Measurements from ENCODE around the gene TBCE. TPM values are rescaled to one million over a fixed set of nuclear protein-coding genes. Genes with fewer than 3 reads are reported as not detected.

The TBCE gene
- total RNA-seq, 1 experiment from 2014 or later, result 20.8 TPM

DNA sequence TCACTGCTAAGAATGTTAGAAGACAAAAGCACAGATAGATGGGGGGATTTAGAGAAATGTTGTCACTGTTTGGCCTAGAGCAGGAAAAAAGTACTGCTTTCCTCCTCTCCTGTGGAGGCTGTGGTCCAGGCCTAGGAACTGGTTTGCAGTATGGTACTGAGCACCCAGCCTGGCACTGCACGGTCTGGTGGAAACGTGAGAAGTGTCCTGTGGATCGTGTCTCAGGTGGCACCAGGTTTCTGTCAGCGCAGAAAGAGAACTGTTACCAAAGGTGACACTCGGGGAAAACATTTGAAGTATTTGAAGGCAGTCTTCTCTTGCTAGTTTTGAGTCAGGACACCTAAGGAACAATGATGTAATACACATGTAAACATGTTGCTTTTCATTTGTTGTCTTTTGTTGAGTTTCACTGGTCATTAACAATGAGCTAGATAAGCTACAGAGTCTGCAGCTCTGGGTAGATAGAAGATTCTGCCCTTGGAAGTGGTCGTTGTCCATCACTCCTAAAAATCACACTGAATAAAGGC lies 74.0 kb downstream of the TBCE start (continued):
- TF ChIP-seq FOSL1 (IDR thresholded peaks at IDR 0.05; ENCODE audit: low read depth), result no peak
- no peak for TF ChIP-seq CBX3 (IDR thresholded peaks at IDR 0.05; ENCODE audit: low read depth)

DNA sequence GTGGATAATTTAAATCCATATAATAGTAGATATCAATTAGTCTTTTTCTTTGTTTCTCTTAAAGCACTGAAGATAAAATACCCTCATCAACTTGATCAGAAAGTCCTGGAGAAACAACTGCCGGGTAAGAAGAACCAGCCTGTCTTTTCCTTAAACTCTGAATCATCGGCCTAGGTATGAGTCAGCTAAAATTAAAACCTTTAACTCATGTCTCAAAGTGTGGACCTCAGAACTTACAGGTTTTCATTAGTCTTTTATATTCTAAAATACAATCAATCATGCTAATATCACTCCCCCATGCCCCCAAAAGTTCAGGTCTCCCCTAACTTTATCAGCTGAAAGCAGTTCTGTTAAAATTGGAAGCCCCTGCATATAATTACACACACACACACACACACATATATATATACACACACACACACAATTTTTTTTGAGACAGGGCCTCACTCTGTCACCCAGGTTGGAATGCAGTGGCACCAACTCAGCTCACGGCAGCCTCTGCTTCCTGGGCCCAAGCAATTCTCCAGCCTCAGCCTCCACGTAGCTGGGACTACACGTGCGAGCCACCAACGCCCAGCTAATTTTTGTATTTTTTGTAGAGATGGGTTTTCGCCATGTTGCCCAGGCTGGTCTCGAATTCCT lies 75.7 kb downstream of the TBCE start:
- ChIA-PET CTCF (interaction anchor here (1.1 to 1.2 kb wide), 2 partner anchors 27 to 62 kb away, joined by 3 to 4 read pairs; no protein-coding TSS in a partner anchor), POLR2A (interaction anchor here (0.6 kb wide), 1 partner anchor 852 kb away, joined by 3 read pairs; no protein-coding TSS in a partner anchor), RAD21 (ENCODE audit: low non-redundant PET in 1 of 2, low total read pairs in 2 of 2, uncharacterized antibody in 2 of 2, unreplicated experiment in 2 of 2) (no interaction called here)
- peak overlapping the region; percentile 41 for H3K9ac ChIP-seq (ENCODE audit: low read length)
- H3K4me2 ChIP-seq (ENCODE audit: low read length), result peak overlapping the region; percentile 30
- no peak overlapping the region for H3K4me3 ChIP-seq (replicated peaks in 1 of 2; ENCODE audit: low read depth in 1 of 2, low read length in 2 of 2)
- TF ChIP-seq FOSL1 (IDR thresholded peaks at IDR 0.05; ENCODE audit: low read depth) (peak; percentile 72), JUND (IDR thresholded peaks at IDR 0.05) (peak; percentile 59), SP1 (IDR thresholded peaks at IDR 0.05; ENCODE audit: low read depth) (peak; percentile 24; the same call in 1 of the 2 replicates), CEBPB (IDR thresholded peaks at IDR 0.05; ENCODE audit: low read depth) (no peak)
- DNase-seq (ENCODE audit: low read depth, low spot score) (peak; percentile 15), ATAC-seq (peak; percentile 62; the same call in 1 of the 2 replicates)
- H3K27ac ChIP-seq (ENCODE audit: low read depth, low read length), result peak overlapping the region; percentile 75
- no peaks in the 10 kb centered on the region for H3K9me2 ChIP-seq (ENCODE audit: insufficient read depth)
- H4K20me1 ChIP-seq (ENCODE audit: insufficient read depth), result no peaks in the 10 kb centered on the region
- H2AFZ ChIP-seq (ENCODE audit: low read depth, low read length, poor library complexity, severe bottlenecking), result no peak overlapping the region
- H3K36me3 ChIP-seq (ENCODE audit: control insufficient read depth in 1 of 2, insufficient read depth in 2 of 2, low read length in 2 of 2), result peaks cover 6 to 10% of the 10 kb centered on the region in 2 experiments
- peaks cover 2 to 13% of the 10 kb centered on the region in 2 experiments; a peak in 3 of 4 replicates for H3K4me1 ChIP-seq (ENCODE audit: control insufficient read depth in 1 of 2, insufficient read depth in 2 of 2, low read length in 2 of 2)
- H3K79me2 ChIP-seq (ENCODE audit: insufficient read depth, low read length), result no peaks in the 10 kb centered on the region
- H3K9me3 ChIP-seq (ENCODE audit: control insufficient read depth in 1 of 2, insufficient read depth in 1 of 2, low read depth in 1 of 2, low read length in 2 of 2), result no peaks in the 10 kb centered on the region
- H3K27me3 ChIP-seq (ENCODE audit: insufficient read depth, low read length), result no peaks in the 10 kb centered on the region
- intact Hi-C loops (cut with micrococcal nuclease), result loop anchor here (10.0 kb wide), 1 partner anchor 342 kb away; no protein-coding TSS in a partner anchor
- BruUV-seq (replicated peaks), result no TSS peak

- no peaks in the 10 kb centered on the region for H4K20me1 ChIP-seq (ENCODE audit: insufficient read depth)
- H3K27me3 ChIP-seq (ENCODE audit: insufficient read depth, low read length), result no peaks in the 10 kb centered on the region
- POLR2A ChIA-PET, result no interaction called here
- H2AFZ ChIP-seq (ENCODE audit: low read depth, low read length, poor library complexity, severe bottlenecking), result no peak overlapping the region
- TF ChIP-seq EZH2phosphoT487 (IDR thresholded peaks at IDR 0.05; ENCODE audit: borderline replicate concordance), result no peak
- no peak overlapping the region for H3K27ac ChIP-seq (ENCODE audit: low read depth, low read length)
- BruUV-seq (replicated peaks), result no TSS peak
- no peak overlapping the region for H3K9ac ChIP-seq (ENCODE audit: low read length)
- H3K9me2 ChIP-seq (ENCODE audit: insufficient read depth), result no peaks in the 10 kb centered on the region
- intact Hi-C loops (cut with micrococcal nuclease), result loop anchor here (10.0 kb wide), 1 partner anchor 336 kb away; no protein-coding TSS in a partner anchor
- DNase-seq (ENCODE audit: low read depth, low spot score) (no peak), ATAC-seq (no peak)
- H3K4me2 ChIP-seq (ENCODE audit: low read length), result no peak overlapping the region
- peaks cover 10 to 50% of the 10 kb centered on the region in 2 experiments for H3K36me3 ChIP-seq (ENCODE audit: control insufficient read depth in 1 of 2, insufficient read depth in 2 of 2, low read length in 2 of 2)
- RAD21 ChIA-PET (ENCODE audit: low non-redundant PET in 1 of 2, low total read pairs in 2 of 2, uncharacterized antibody in 2 of 2, unreplicated experiment in 2 of 2), result no interaction called here
- H3K9me3 ChIP-seq (ENCODE audit: control insufficient read depth in 1 of 2, insufficient read depth in 1 of 2, low read depth in 1 of 2, low read length in 2 of 2), result no peaks in the 10 kb centered on the region
- no peak overlapping the region for H3K4me3 ChIP-seq (replicated peaks in 1 of 2; ENCODE audit: low read depth in 1 of 2, low read length in 2 of 2)
- CTCF ChIA-PET, result no interaction called here
- H3K4me1 ChIP-seq (ENCODE audit: control insufficient read depth in 1 of 2, insufficient read depth in 2 of 2, low read length in 2 of 2), result no peaks in the 10 kb centered on the region; a peak in 1 of 4 replicates
- H3K79me2 ChIP-seq (ENCODE audit: insufficient read depth, low read length), result no peaks in the 10 kb centered on the region
Observed at GRCh38 chr1:235448616-235449015, 81.4 kb downstream of the TBCE start.

All from HCT116 (cell line).